Pancreas (tissue), 10 donors: Measurements from ENCODE around the gene HRCT1. TPM values are rescaled to one million over a fixed set of nuclear protein-coding genes. Genes with fewer than 3 reads are reported as not detected.

Source experiments
- ATAC-seq, 4 donors: fragments of 200-7000 bp; cut with Tn5 transposase; one replicate each; pipeline versions ENCODE4 v1.8.0 to v1.9.1; 2020; ENCODE audit warnings: mild to moderate bottlenecking in 4 of 4, moderate library complexity in 4 of 4
- DNase-seq, 6 donors: peaks; one replicate each; pipeline ENCODE4 v3.0.0-alpha.2; 2020
- FAIRE-seq: peaks from 2 replicates; lab custom pipeline; 2012; peaks lifted over from hg19 to GRCh38; lab: Jason Lieb, UNC
- H3K27ac ChIP-seq, 4 donors: fragments of 200-600 bp; sonication (generic); 1 replicate in 3 of 4; 2 replicates in 1 of 4; pipeline versions ENCODE4 v1.5.0 to v1.8.0; 2020
- H3K27me3 ChIP-seq, 4 donors: fragments of 200-600 bp; one replicate each; pipeline ENCODE4 v1.8.0; 2021
- H3K36me3 ChIP-seq, 3 donors: fragments of 200-600 bp; sonication (generic) in 1 of 3; one replicate each; pipeline versions ENCODE4 v1.5.0 to v1.8.0; 2020 to 2021
- H3K4me1 ChIP-seq, 3 donors: fragments of 200-600 bp; one replicate each; pipeline ENCODE4 v1.8.0; 2021
- H3K4me3 ChIP-seq, 4 donors: fragments of 200-600 bp; sonication (generic) in 2 of 4; one replicate each; pipeline versions ENCODE4 v1.5.0 to v1.8.0; 2020 to 2021
- H3K9me3 ChIP-seq, 4 donors: fragments of 200-600 bp; one replicate each; pipeline ENCODE4 v1.8.0; 2021
- WGBS, 2 donors: extraction: QIAGEN DNeasy Blood & Tissue Kit; methylation state at CpG; one replicate each; pipeline ENCODE4 v1.1.7; 2013; 5-methylcytosine and 5-hydroxymethylcytosine counted together
- intact Hi-C, 3 donors: fragments of 100-400 bp; cut with DNase I; formaldehyde crosslinking; loops; one replicate each; pipeline versions ENCODE4 v1.11.1 to v1.14.2; 2022
- polyA plus RNA-seq, 2 donors: library from polyadenylated mRNA; stranded (reverse); fragments of 200-250 nt; gene quantifications; one replicate each; pipeline ENCODE4 v1.2.3, GENCODE V29; 2013
- total RNA-seq, 6 donors: library from RNA; stranded (reverse); fragmentation: NEBNext Ultra II Directional in 4 of 6; extraction: Animal tissue kit (Norgen Biotek cat#: 25700) in 4 of 6; gene quantifications; one replicate each; pipeline versions ENCODE4 v1.2.1 to v1.2.4, GENCODE V29; 2021 to 2023
- TF ChIP-seq, protein P1 (sequence below), 4 donors: fragments of 200-600 bp; sonication (generic) in 3 of 4; IDR thresholded peaks; one replicate each; pipeline versions ENCODE4 v1.5.0 to v1.8.0; 2021; ENCODE audit warnings: antibody characterized with exemption in 4 of 4
- donor health status: healthy with polysubstance abuse.
- donor health status: DM: no; HTN: no; CAD: no; lungs with moderate emphysema.
- donor health status: DM: no; HTN: no; CAD: no.
- donor health status: control.
- donor health status: control.
- donor health status: Bipolar disorder and iron deficiency.
- donor health status: DM: yes; HTN: yes; CAD: no.
- donor health status: DM: no; HTN: no; CAD: no.
- donor health status: DM: no; HTN: no; CAD: no.
- donor health status: DM: yes; HTN: yes; CAD: no.

HRCT1 gene
- total and polyA plus RNA-seq, 8 donors, result 0.33 to 1.5 (median 0.83) TPM

DNA sequence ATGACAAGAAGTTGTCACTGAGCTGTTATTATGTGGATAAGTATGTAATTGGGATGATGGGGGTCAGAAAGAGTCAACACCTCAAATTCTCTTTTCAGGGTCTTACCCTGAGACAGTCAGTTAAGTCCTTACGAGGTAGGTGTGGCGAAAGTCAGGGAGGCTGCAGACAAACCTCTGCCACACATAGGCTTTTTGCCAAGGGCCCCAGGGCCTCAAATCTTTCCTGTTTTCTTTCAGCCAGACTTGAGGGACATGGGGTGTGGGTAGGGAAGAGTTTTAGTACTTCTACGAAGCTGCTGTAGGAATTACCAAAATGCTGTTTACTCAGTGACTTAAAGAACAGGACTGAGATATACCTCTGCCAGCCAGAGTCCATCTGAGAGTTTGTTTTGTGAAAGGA, 38.2 kb downstream of the HRCT1 start:
- H3K4me3 ChIP-seq, result no peak overlapping the region
- TF ChIP-seq, protein P1, sequence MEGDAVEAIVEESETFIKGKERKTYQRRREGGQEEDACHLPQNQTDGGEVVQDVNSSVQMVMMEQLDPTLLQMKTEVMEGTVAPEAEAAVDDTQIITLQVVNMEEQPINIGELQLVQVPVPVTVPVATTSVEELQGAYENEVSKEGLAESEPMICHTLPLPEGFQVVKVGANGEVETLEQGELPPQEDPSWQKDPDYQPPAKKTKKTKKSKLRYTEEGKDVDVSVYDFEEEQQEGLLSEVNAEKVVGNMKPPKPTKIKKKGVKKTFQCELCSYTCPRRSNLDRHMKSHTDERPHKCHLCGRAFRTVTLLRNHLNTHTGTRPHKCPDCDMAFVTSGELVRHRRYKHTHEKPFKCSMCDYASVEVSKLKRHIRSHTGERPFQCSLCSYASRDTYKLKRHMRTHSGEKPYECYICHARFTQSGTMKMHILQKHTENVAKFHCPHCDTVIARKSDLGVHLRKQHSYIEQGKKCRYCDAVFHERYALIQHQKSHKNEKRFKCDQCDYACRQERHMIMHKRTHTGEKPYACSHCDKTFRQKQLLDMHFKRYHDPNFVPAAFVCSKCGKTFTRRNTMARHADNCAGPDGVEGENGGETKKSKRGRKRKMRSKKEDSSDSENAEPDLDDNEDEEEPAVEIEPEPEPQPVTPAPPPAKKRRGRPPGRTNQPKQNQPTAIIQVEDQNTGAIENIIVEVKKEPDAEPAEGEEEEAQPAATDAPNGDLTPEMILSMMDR (IDR thresholded peaks at IDR 0.05), result no peak
- no peaks in the 10 kb centered on the region for H3K9me3 ChIP-seq
- no peaks in the 10 kb centered on the region for H3K27me3 ChIP-seq
- no peaks in the 10 kb centered on the region for H3K4me1 ChIP-seq
- FAIRE-seq (no peak), ATAC-seq (no peak), DNase-seq (no peak)
- intact Hi-C loops, result no loop called here
- no peaks in the 10 kb centered on the region for H3K36me3 ChIP-seq
- WGBS, 2 donors, result 90 to 95% methylated on average over 3 of the region's 3 CpGs
- H3K27ac ChIP-seq, result no peak overlapping the region

DNA sequence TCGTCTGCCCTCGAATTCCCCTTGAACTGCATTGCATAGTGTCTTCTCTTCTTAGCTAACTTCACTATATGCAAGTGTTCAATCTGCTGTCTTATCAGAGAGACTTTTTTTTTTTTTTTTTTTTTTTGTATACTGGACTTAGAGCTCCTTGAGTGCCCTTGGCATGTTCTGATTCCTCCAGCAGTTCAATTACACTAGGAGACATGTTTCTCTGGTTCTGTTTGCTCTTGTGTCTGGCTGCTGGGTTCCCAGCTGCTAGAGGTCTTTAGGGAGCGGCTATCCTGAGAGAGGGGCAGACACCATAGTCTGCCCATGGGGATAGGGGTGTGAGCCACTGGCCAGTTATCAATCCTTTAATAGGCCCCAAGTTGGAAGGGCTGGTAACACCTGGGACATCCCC, 38.8 kb downstream of the HRCT1 start:
- WGBS, 2 donors, result 72 to 77% methylated on average over 3 of the region's 3 CpGs
- TF ChIP-seq, protein P1 (IDR thresholded peaks at IDR 0.05), result no peak
- H3K36me3 ChIP-seq, result no peaks in the 10 kb centered on the region
- no peaks in the 10 kb centered on the region for H3K4me1 ChIP-seq
- no peaks in the 10 kb centered on the region for H3K9me3 ChIP-seq
- intact Hi-C loops, result loop anchor here in 1 of 3 donors (5.0 kb wide), 1 partner anchor 43 kb away; no protein-coding TSS in a partner anchor
- no peak overlapping the region for H3K4me3 ChIP-seq
- DNase-seq (no peak), FAIRE-seq (no peak), ATAC-seq (no peak)
- no peak overlapping the region for H3K27ac ChIP-seq
- no peaks in the 10 kb centered on the region for H3K27me3 ChIP-seq

DNA sequence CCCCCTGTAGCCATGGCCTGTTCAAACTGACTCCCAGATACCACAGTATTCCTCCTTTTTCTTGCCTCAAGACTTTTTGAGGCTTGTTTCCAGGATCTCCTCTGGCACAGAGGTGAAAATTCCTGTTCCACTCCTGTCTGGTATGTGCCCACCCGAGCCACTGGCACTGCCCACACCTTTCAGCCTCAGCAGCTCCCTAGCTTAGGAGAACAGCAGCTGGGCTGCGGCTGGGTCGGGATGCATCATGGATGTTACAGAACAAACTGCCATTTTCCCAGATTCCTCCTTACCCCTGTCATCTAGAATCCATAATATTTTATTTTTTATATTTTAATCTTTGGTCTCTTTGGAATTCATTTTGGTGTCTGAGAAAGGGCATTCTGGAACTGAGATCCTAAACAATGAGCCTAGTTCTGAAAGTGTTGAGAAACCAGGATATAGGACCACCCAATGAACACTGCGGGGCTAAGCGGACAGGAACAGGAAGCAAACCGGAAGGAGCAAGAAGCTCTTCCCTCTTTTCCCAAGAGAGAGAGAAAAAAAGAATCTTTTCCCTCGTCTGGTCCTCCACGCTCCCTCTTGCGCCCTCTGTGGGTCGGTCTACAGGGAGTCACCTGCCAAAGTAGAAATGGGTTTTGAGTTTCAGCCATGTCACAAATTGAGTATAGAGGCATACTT, 39.5 kb downstream of the HRCT1 start:
- TF ChIP-seq, protein P1 (IDR thresholded peaks at IDR 0.05), result peak; percentile 60 to 73 (median 70)
- ATAC-seq (peak; percentile 92 to 97 (median 96)), DNase-seq (peak; percentile 73 to 87 (median 82)), FAIRE-seq (peak; percentile 26)
- Histone ChIP-seq H3K27ac (no peak overlapping the region), H3K4me1 (no peaks in the 10 kb centered on the region), H3K27me3 (no peaks in the 10 kb centered on the region), H3K36me3 (no peaks in the 10 kb centered on the region), H3K9me3 (no peaks in the 10 kb centered on the region), H3K4me3 (peak overlapping the region in 2 of 4 donors; percentile 16 to 17)
- intact Hi-C loops, result loop anchor here in 1 of 3 donors (5.0 kb wide), 1 partner anchor 43 kb away; no protein-coding TSS in a partner anchor
- 29% methylated on average over 10 of the region's 10 CpGs for WGBS, 2 donors

DNA sequence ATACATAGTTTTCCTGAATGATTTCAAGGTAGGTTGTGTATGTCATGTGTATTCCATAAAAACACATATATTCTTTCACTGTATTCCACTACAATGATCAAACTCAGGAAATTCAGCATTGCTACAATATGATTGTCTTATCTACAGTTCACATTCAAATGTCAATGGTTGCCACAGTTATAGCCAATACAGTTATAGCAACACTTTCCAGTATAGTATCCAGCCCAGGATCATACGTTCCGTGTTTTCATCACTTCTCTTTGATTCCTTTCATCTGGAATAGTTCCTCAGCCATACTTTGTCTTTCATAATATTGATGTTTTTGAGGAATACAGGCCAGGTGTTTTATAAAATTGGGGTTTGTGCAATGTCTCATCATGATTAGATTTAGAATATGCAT, 42.4 kb downstream of the HRCT1 start:
- ATAC-seq, result no peak

More for the DNA sequence above, 42.4 kb downstream of the HRCT1 start:
- Histone ChIP-seq H3K9me3 (no peaks in the 10 kb centered on the region), H3K36me3 (no peaks in the 10 kb centered on the region), H3K27me3 (peaks cover 0 to 2% (median 0%) of the 10 kb centered on the region in 4 donors), H3K4me3 (no peak overlapping the region), H3K27ac (no peak overlapping the region), H3K4me1 (no peaks in the 10 kb centered on the region)
- FAIRE-seq (no peak), DNase-seq (no peak)
- WGBS, 2 donors, result 55 to 58% methylated on average over 2 of the region's 2 CpGs
- intact Hi-C loops, result loop anchor here in 1 of 3 donors (5.0 kb wide), 1 partner anchor 46 kb away; no protein-coding TSS in a partner anchor
- TF ChIP-seq, protein P1 (IDR thresholded peaks at IDR 0.05), result no peak
